Neural cell (in vitro differentiated cells): ENCODE measurements around the gene ENTREP3. TPM values are rescaled to one million over a fixed set of nuclear protein-coding genes. Genes with fewer than 3 reads are reported as not detected.
A peak's percentile ranks its signal among the peaks of the same experiment; 100 is the strongest.

Experiments used
- H2AFZ ChIP-seq: fragments of 200-600, 300-800 bp; sonication (generic), shearing (Covaris generic); 2 replicates; pipeline ENCODE4 v1.6.0; 2014; ENCODE audit warnings: low read depth, mild to moderate bottlenecking, antibody characterized with exemption, low read length, moderate library complexity
- H3F3A ChIP-seq: fragments of 200-600 bp; shearing (Covaris generic); 2 replicates; pipeline ENCODE4 v1.6.1; 2016; ENCODE audit warnings: mild to moderate bottlenecking, moderate library complexity, mixed read lengths, antibody characterized with exemption, low read length; ENCODE audit not compliant: insufficient read depth, poor library complexity, severe bottlenecking
- H3K27ac ChIP-seq: fragments of 200-600, 300-800 bp; sonication (generic), shearing (Covaris generic); 2 replicates; pipeline ENCODE4 v1.5.1; 2014; ENCODE audit warnings: mild to moderate bottlenecking, low read length, moderate library complexity
- H3K27me3 ChIP-seq: fragments of 300-800, 200-600 bp; sonication (generic), shearing (Covaris generic); 2 replicates; pipeline ENCODE4 v1.6.0; 2014; ENCODE audit warnings: mild to moderate bottlenecking, low read depth, low read length, moderate library complexity; ENCODE audit not compliant: insufficient read depth
- H3K36me3 ChIP-seq: fragments of 300-800, 200-600 bp; sonication (generic), shearing (Covaris generic); 2 replicates; pipeline ENCODE4 v1.5.1; 2014; ENCODE audit warnings: mild to moderate bottlenecking, antibody characterized with exemption, low read length, moderate library complexity; ENCODE audit not compliant: insufficient read depth
- H3K4me2 ChIP-seq: fragments of 300-800, 200-600 bp; sonication (generic), shearing (Covaris generic); 2 replicates; pipeline ENCODE4 v1.6.0; 2014; ENCODE audit warnings: mild to moderate bottlenecking, low read length
- H3K4me3 ChIP-seq: fragments of 300-800, 200-600 bp; sonication (generic), shearing (Covaris generic); 2 replicates; pipeline ENCODE4 v1.5.1; 2014; ENCODE audit warnings: mild to moderate bottlenecking, low read length, moderate library complexity
- H3K79me2 ChIP-seq: fragments of 200-600 bp; shearing (Covaris generic); replicated peaks from 2 replicates; pipeline ENCODE4 v1.6.0; 2014; ENCODE audit warnings: mild to moderate bottlenecking, low read length, moderate library complexity; ENCODE audit not compliant: insufficient read depth
- H3K9ac ChIP-seq: fragments of 300-800, 200-600 bp; sonication (generic), shearing (Covaris generic); 2 replicates; pipeline ENCODE4 v1.6.1; 2016; ENCODE audit warnings: mild to moderate bottlenecking, low read length, mixed read lengths
- H3K9me2 ChIP-seq: fragments of 200-600 bp; shearing (Covaris generic); 2 replicates; pipeline ENCODE4 v1.6.1; 2016; ENCODE audit warnings: mild to moderate bottlenecking, low read length, mixed read lengths; ENCODE audit not compliant: insufficient read depth
- H3K9me3 ChIP-seq: fragments of 200-600, 300-800 bp; sonication (generic), shearing (Covaris generic); 2 replicates; pipeline ENCODE4 v1.6.1; 2016; ENCODE audit warnings: mild to moderate bottlenecking, mixed run types, low read length, moderate library complexity, mixed read lengths
- H4K20me1 ChIP-seq: fragments of 200-600 bp; shearing (Covaris generic); 2 replicates; pipeline ENCODE4 v1.6.1; 2016; ENCODE audit warnings: mild to moderate bottlenecking, mixed run types; ENCODE audit not compliant: insufficient read depth
- CTCF ChIP-seq: fragments of 450-650 bp; IDR thresholded peaks from 2 replicates; pipeline ENCODE4 v1.5.1; 2014; ENCODE audit warnings: antibody characterized with exemption, mild to moderate bottlenecking, moderate library complexity; ENCODE audit not compliant: poor library complexity, severe bottlenecking
- EP300 ChIP-seq: fragments of 450-650 bp; conservative IDR thresholded peaks from 2 replicates; pipeline ENCODE4 v1.6.1; 2014; ENCODE audit warnings: antibody characterized with exemption, mild to moderate bottlenecking, moderate library complexity; ENCODE audit not compliant: poor library complexity, severe bottlenecking
- EZH2 ChIP-seq: fragments of 200-600, 300-800 bp; shearing (Covaris generic), sonication (generic); IDR thresholded peaks from 2 replicates; pipeline ENCODE4 v1.6.1; 2014; ENCODE audit warnings: antibody characterized with exemption, low read length, borderline replicate concordance, mild to moderate bottlenecking; ENCODE audit not compliant: insufficient read depth, poor library complexity, severe bottlenecking
- MXI1 ChIP-seq: fragments of 450-650 bp; conservative IDR thresholded peaks from 2 replicates; pipeline ENCODE4 v1.6.1; 2014; ENCODE audit warnings: antibody characterized with exemption, mild to moderate bottlenecking; ENCODE audit not compliant: poor library complexity, severe bottlenecking
- POLR2AphosphoS5 ChIP-seq: IDR thresholded peaks from 2 replicates; pipeline ENCODE4 v1.6.1; 2012
- RAD21 ChIP-seq: fragments of 450-650 bp; conservative IDR thresholded peaks from 2 replicates; pipeline ENCODE4 v1.6.1; 2014; ENCODE audit warnings: antibody characterized with exemption, mild to moderate bottlenecking, moderate library complexity
- REST ChIP-seq: IDR thresholded peaks from 2 replicates; pipeline ENCODE4 v1.6.1; 2012; ENCODE audit warnings: borderline replicate concordance
- SMC3 ChIP-seq: fragments of 450-650 bp; conservative IDR thresholded peaks from 2 replicates; pipeline ENCODE4 v1.6.1; 2014; ENCODE audit warnings: antibody characterized with exemption, mild to moderate bottlenecking, moderate library complexity; ENCODE audit not compliant: poor library complexity
- TAF1 ChIP-seq: IDR thresholded peaks from 2 replicates; pipeline ENCODE4 v1.6.1; 2012; ENCODE audit warnings: low read depth
- polyA plus RNA-seq: library from polyadenylated mRNA; depleted of rRNA; stranded (reverse); fragments of >200 nt; gene quantifications from 2 replicates; pipeline ENCODE4 v1.2.3, GENCODE V29; 2014

Gene ENTREP3
- polyA plus RNA-seq, 1 donor from 2014 or later: 11.1 TPM

- H4K20me1 ChIP-seq: no peaks in the 10 kb centered on the region
- H3K4me2 ChIP-seq: no peak overlapping the region
- no peak overlapping the region for H2AFZ ChIP-seq
- peaks cover 16% of the 10 kb centered on the region for H3K79me2 ChIP-seq
- H3K9me2 ChIP-seq: no peaks in the 10 kb centered on the region
- no peaks in the 10 kb centered on the region for H3K36me3 ChIP-seq
- no peak overlapping the region for H3K4me3 ChIP-seq
- no peak overlapping the region for H3K9ac ChIP-seq
- TF ChIP-seq MXI1 (no peak), EP300 (no peak), SMC3 (no peak), REST (no peak), TAF1 (no peak), EZH2 (no peak), CTCF (no peak), RAD21 (no peak), POLR2AphosphoS5 (no peak)
- H3K27ac ChIP-seq: no peak overlapping the region
- H3F3A ChIP-seq: peaks cover 4% of the 10 kb centered on the region
- no peaks in the 10 kb centered on the region for H3K9me3 ChIP-seq
- no peaks in the 10 kb centered on the region for H3K27me3 ChIP-seq
Measured at GRCh38 chr1:155263067-155263466, 7.8 kb upstream of the ENTREP3 start.

DNA sequence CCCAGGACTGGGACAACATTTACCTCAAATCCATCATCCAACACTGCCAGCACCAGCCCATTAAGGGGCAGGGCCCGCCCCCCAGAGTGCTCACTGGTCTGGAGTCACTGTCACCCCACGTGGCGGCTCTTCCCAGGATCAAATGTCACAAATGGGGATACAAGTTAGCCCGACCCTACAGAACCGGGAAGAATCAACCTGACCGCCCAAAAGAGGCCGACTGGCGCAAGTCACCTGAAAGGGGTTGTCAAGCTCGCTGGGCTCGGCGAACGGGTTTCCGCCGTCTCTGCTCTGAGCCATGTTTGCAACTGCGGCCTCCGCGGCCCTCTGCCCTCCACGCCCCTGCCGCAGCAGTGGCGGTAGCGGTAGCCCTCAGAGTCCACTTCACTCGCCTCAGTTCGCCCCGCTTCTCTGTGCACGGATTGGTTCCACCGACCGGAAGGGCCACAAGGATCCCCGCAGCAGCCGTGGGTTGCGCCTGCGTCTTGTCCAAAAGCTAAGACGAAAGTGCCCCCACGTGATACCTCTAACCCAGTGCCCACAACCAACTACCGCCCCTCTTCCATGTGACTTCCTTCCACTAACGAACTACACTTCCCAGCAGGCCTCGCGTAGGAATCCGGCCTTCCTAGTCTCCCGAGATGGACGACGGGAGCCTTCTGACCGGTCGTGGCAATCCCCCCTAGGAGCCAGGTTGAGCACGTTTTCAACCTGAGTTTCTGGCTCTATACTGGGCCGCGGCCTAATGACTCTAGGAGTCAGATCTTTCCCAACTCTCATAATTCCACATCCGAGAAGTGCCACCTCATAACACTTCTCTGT is 6.8 kb upstream of the ENTREP3 start, which contains the start of gene SCAMP3:
SCAMP3 (minus strand) TSS at position 509 of the 822 bp plus-strand sequence; CDS start at position 300, 209 bp downstream.
- Histone ChIP-seq H3K9me2 (no peaks in the 10 kb centered on the region), H3K9me3 (no peaks in the 10 kb centered on the region), H3K27me3 (no peaks in the 10 kb centered on the region), H3F3A (peaks cover 4% of the 10 kb centered on the region), H3K79me2 (peaks cover 16% of the 10 kb centered on the region), H3K4me2 (peak within 1 kb of the TSS; percentile 98), H4K20me1 (no peaks in the 10 kb centered on the region), H3K27ac (peak within 1 kb of the TSS; percentile 71), H3K4me3 (peak within 1 kb of the TSS; percentile 91), H2AFZ (peak within 1 kb of the TSS; percentile 63), H3K36me3 (no peaks in the 10 kb centered on the region), H3K9ac (peak within 1 kb of the TSS; percentile 80)
- TF ChIP-seq RAD21 (peak; percentile 15), SMC3 (peak; percentile 35), REST (peak; percentile 12), TAF1 (no peak), POLR2AphosphoS5 (no peak), MXI1 (peak; percentile 85), EZH2 (no peak), CTCF (no peak), EP300 (no peak)
